Activated naive CD4-positive, alpha-beta T cell treated with anti-CD3 and anti-CD28 coated beads, Interleukin-2, amount 10 ng/mL, durations not matched to agents 7 days and 5 days (primary cell): ENCODE measurements around the gene EIF1AD.
"Not testable (repeated sequence)": the region's sequence is repeated elsewhere in the genome, so short reads cannot be mapped to it uniquely, and the experiment has no call there.

ENCODE experiments used
- CTCF ChIA-PET: fragments of 350-600 bp; sonication (Branson Sonifier 250); formaldehyde crosslinking; loops from one replicate; lab custom pipeline; 2021; ENCODE audit warnings: antibody characterized with exemption; lab: Charles Lee
- DNase-seq: peaks from one replicate; pipeline ENCODE4 v3.0.0-alpha.2; 2020
- H3K27ac Mint-ChIP-seq: one replicate; pipeline ENCODE4 v1.8.0; 2021; ENCODE audit warnings: mild to moderate bottlenecking, moderate library complexity, mixed read lengths
- H3K27me3 Mint-ChIP-seq: one replicate; pipeline ENCODE4 v1.8.0; 2021; ENCODE audit warnings: mild to moderate bottlenecking, mixed read lengths
- H3K36me3 Mint-ChIP-seq: one replicate; pipeline ENCODE4 v1.8.0; 2021; ENCODE audit warnings: mixed read lengths
- H3K4me1 Mint-ChIP-seq: one replicate; pipeline ENCODE4 v1.8.0; 2021; ENCODE audit warnings: mixed read lengths
- H3K4me3 Mint-ChIP-seq: one replicate; pipeline ENCODE4 v1.8.0; 2021; ENCODE audit warnings: mild to moderate bottlenecking, moderate library complexity, mixed read lengths
- H3K9me3 Mint-ChIP-seq: one replicate; pipeline ENCODE4 v1.8.0; 2021; ENCODE audit warnings: mixed read lengths

Gene EIF1AD

DNA sequence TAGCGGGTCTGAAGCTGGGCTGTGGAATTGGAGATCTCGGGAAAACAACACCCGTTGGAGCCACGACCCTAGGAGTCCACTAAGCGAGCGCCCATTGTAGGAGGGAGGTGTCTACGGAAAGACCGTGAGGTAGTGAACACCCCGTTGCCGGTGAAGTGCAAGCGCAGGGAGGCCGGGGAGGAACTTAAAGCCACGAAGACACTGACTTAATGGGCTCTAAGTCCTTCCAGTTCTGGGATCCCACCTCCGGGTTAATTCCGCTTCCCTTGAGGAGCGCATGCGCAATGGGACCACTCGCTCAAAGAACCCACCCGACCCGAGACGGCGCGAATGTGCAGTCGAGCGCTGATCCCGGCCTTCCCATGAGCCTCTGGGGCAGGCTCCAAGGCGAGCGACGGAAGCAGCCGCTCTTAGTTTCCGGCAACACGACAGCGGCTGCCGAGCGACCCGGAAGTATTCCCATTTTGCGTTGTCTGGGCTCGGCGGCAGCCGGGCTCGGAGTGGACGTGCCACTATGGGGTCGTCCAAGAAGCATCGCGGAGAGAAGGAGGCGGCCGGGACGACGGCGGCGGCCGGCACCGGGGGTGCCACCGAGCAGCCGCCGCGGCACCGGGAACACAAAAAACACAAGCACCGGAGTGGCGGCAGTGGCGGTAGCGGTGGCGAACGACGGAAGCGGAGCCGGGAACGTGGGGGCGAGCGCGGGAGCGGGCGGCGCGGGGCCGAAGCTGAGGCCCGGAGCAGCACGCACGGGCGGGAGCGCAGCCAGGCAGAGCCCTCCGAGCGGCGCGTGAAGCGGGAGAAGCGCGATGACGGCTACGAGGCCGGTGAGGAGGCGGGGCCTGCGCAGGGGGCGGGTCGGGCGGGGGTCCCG, 40.5 kb downstream of the EIF1AD start, which contains the start of gene SART1:
TSS of gene SART1 (plus strand) at position 468 of the 874 bp plus-strand sequence. CDS start at position 515, 47 bp downstream.
- CTCF ChIA-PET, result interaction anchor here (1.0 to 2.0 kb wide), 2 partner anchors 50 to 73 kb away, joined by 3 to 6 read pairs; partner anchors contain the start of gene FIBP
- no peaks in the 10 kb centered on the region for H3K27me3 Mint-ChIP-seq

GRCh38 chr11:65960824-65961266, 41.1 kb downstream of the EIF1AD start:
- CTCF ChIA-PET, result interaction anchor here (1.0 to 2.0 kb wide), 2 partner anchors 49 to 72 kb away, joined by 3 to 6 read pairs; partner anchors contain the start of gene FIBP
- Mint-ChIP-seq H3K27ac (peak overlapping the region; percentile 98), H3K36me3 (peaks cover 31% of the 10 kb centered on the region), H3K9me3 (no peaks in the 10 kb centered on the region), H3K4me3 (peak overlapping the region; percentile 98), H3K27me3 (no peaks in the 10 kb centered on the region), H3K4me1 (peaks cover 64% of the 10 kb centered on the region)
- DNase-seq, result no peak

More for the DNA sequence above, 40.5 kb downstream of the EIF1AD start, which contains the start of gene SART1:
- Mint-ChIP-seq H3K4me3 (peak within 1 kb of the TSS; percentile 98), H3K9me3 (no peaks in the 10 kb centered on the region), H3K27ac (peak within 1 kb of the TSS; percentile 98), H3K4me1 (peaks cover 59% of the 10 kb centered on the region), H3K36me3 (peaks cover 35% of the 10 kb centered on the region)
- DNase-seq, result peak; percentile 98

GRCh38 chr11:65958774-65959420, 43.1 kb downstream of the EIF1AD start:
- Mint-ChIP-seq H3K4me3 (no peak overlapping the region), H3K9me3 (no peaks in the 10 kb centered on the region), H3K36me3 (peaks cover 18% of the 10 kb centered on the region), H3K27ac (peak overlapping the region; percentile 99), H3K4me1 (peaks cover 64% of the 10 kb centered on the region), H3K27me3 (no peaks in the 10 kb centered on the region)
- CTCF ChIA-PET, result interaction anchor here (1.1 to 1.2 kb wide), 2 partner anchors 68 to 73 kb away, joined by 3 to 4 read pairs; no protein-coding TSS in a partner anchor
- DNase-seq, result no peak

DNA sequence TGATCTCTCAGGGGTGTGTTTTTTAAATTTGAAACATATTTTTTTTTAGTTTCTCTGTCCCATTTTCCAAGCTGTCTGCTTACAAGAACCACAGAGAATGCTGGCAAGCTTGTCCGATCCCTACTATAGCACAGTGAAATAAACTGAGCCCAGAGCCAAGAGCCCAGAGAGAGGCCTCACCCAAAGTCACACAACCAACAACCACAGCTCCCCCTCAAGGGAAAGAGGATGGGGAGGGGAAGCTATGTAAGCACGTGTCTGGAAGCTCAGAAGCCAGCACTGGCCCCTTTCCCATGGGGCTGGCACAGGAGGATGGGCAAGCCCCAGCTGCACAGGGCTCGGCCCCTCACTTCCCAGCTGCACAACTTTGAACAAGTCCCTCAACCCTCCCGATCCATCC, 43.7 kb downstream of the EIF1AD start:
- Mint-ChIP-seq H3K9me3 (no peaks in the 10 kb centered on the region), H3K4me1 (peaks cover 58% of the 10 kb centered on the region), H3K27me3 (peaks cover 2% of the 10 kb centered on the region), H3K27ac (peak overlapping the region; percentile 99), H3K4me3 (no peak overlapping the region), H3K36me3 (peaks cover 15% of the 10 kb centered on the region)
- CTCF ChIA-PET, result interaction anchor here (1.1 to 1.2 kb wide), 2 partner anchors 67 to 73 kb away, joined by 3 to 4 read pairs; no protein-coding TSS in a partner anchor
- no peak for DNase-seq

DNA sequence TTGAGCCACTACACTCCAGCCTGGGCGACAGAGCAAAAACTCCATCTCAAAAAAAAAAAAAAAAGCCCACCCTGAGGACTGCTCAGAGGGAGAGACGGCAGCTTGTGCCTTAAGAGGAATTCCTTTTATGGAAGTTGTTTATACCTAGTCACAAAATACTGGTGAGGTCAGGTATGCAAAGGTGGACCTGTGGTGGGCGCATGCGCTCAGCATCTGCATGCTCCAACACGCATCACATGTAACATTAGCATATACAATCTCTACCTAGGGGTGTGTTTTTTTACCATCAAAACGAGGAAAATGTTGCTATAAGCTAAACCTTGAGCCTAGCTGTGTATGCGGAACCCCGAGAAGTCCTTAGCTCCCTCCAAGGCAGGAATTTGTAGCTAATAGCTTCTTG, 47.2 kb downstream of the EIF1AD start:
- Mint-ChIP-seq H3K36me3 (peaks cover 1% of the 10 kb centered on the region), H3K27ac (no peak overlapping the region), H3K27me3 (peaks cover 14% of the 10 kb centered on the region), H3K9me3 (no peaks in the 10 kb centered on the region), H3K4me1 (peaks cover 33% of the 10 kb centered on the region), H3K4me3 (no peak overlapping the region)
- CTCF ChIA-PET, result no interaction called here
- no peak for DNase-seq

DNA sequence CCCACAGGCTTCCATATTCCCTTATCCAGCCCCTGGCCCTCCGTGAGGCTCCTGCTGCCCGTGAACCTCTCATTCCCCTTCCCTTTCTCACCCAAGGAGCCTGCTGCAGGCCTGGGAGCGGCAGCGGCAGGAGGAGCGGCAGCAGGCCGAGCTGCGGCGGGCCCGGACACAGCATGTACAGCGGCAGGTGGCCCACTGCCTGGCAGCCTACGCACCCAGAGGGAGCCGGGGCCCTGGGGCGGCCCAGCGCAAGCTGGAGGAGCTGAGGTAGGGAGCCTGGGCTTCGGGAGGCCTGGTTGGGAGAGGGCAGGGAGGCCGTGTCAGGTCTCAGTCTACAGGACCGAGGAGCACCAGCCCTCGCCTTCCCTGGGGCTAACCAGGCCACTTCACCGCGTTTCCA, 48.5 kb downstream of the EIF1AD start:
- H3K36me3 Mint-ChIP-seq, result peaks cover 1% of the 10 kb centered on the region
- H3K4me3 Mint-ChIP-seq, result no peak overlapping the region
- no peak for DNase-seq
- peaks cover 20% of the 10 kb centered on the region for H3K27me3 Mint-ChIP-seq
- H3K4me1 Mint-ChIP-seq, result peaks cover 31% of the 10 kb centered on the region
- no peak overlapping the region for H3K27ac Mint-ChIP-seq
- H3K9me3 Mint-ChIP-seq, result no peaks in the 10 kb centered on the region
- CTCF ChIA-PET, result interaction anchor here (1.6 kb wide), 1 partner anchor 69 kb away, joined by 5 read pairs; no protein-coding TSS in a partner anchor

GRCh38 chr11:65952052-65952521, 49.9 kb downstream of the EIF1AD start:
- CTCF ChIA-PET, result no interaction called here
- no peak overlapping the region for H3K27ac Mint-ChIP-seq
- H3K36me3 Mint-ChIP-seq, result no peaks in the 10 kb centered on the region
- DNase-seq, result no peak
- no peak overlapping the region for H3K4me3 Mint-ChIP-seq
- H3K9me3 Mint-ChIP-seq, result no peaks in the 10 kb centered on the region
- peaks cover 29% of the 10 kb centered on the region for H3K27me3 Mint-ChIP-seq
- peaks cover 18% of the 10 kb centered on the region for H3K4me1 Mint-ChIP-seq

GRCh38 chr11:65951641-65952040, 50.3 kb downstream of the EIF1AD start:
- not testable (repeated sequence) for H3K9me3 Mint-ChIP-seq, H3K27ac Mint-ChIP-seq, H3K4me3 Mint-ChIP-seq, DNase-seq, H3K36me3 Mint-ChIP-seq
- Mint-ChIP-seq H3K27me3 (peaks cover 33% of the 10 kb centered on the region), H3K4me1 (peaks cover 13% of the 10 kb centered on the region)
- CTCF ChIA-PET, result interaction anchor here (0.8 kb wide), 1 partner anchor 247 kb away, joined by 3 read pairs; no protein-coding TSS in a partner anchor

DNA sequence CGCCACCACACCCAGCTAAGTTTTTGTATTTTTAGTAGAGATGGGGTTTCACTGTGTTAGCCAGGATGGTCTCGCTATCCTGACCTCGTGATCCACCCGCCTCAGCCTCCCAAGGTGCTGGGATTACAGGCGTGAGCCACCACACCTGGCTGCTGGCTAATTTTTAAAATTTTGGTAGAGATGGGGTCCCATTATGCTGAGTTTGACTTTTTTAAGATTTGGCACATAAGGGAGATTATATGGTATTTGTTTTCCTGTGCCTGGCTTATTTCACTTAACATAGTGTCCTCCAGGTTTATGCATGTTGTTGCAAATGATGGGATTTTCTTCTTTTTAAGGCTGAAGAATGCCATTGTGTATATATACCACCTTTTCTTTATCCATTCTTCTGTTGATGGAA, 51.2 kb downstream of the EIF1AD start:
- H3K4me3 Mint-ChIP-seq, DNase-seq, H3K9me3 Mint-ChIP-seq, H3K4me1 Mint-ChIP-seq, CTCF ChIA-PET, H3K36me3 Mint-ChIP-seq, H3K27ac Mint-ChIP-seq: not testable (repeated sequence)
- H3K27me3 Mint-ChIP-seq, result peaks cover 34% of the 10 kb centered on the region

DNA sequence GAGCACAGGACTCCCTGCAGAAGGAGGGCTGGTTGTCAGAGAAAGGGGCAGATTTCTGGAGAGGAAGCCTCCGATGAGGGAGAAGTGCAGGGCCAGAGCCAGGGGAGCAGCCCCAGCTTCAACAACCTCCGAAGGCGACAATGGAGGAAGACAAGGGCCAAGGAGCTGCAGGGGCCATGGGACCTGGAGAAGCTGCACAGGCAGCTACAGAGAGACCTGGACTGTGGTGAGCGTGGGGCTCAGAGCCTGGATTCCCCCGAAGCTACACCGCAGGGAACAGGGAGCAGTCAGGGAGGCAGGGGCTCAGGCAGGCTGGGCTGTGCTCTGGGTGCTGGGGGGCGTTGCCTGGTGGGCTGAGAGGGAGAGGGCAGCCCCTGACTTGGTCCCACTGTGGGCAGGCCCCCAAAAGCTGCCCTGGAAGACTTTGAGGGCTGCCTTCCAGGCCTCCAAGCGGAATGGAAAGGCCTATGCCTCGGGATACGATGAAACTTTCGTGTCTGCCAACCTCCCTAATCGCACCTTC, 54.3 kb downstream of the EIF1AD start:
- Mint-ChIP-seq H3K4me1 (no peaks in the 10 kb centered on the region), H3K27me3 (peaks cover 36% of the 10 kb centered on the region)
- CTCF ChIA-PET, result interaction anchor here (0.5 kb wide), 1 partner anchor 115 kb away, joined by 3 read pairs; no protein-coding TSS in a partner anchor

GRCh38 chr11:65947133-65947532, 54.8 kb downstream of the EIF1AD start:
- no peaks in the 10 kb centered on the region for H3K9me3 Mint-ChIP-seq
- CTCF ChIA-PET, result interaction anchor here (0.5 kb wide), 1 partner anchor 115 kb away, joined by 3 read pairs; no protein-coding TSS in a partner anchor
- H3K4me1 Mint-ChIP-seq, result no peaks in the 10 kb centered on the region
- H3K27me3 Mint-ChIP-seq, result peaks cover 40% of the 10 kb centered on the region
- H3K27ac Mint-ChIP-seq, result no peak overlapping the region
- no peaks in the 10 kb centered on the region for H3K36me3 Mint-ChIP-seq
- no peak overlapping the region for H3K4me3 Mint-ChIP-seq
- DNase-seq, result no peak

More for the DNA sequence above, 54.3 kb downstream of the EIF1AD start:
- H3K27ac Mint-ChIP-seq, result no peak overlapping the region
- H3K36me3 Mint-ChIP-seq, result no peaks in the 10 kb centered on the region
- no peak for DNase-seq
- H3K4me3 Mint-ChIP-seq, result no peak overlapping the region
- H3K9me3 Mint-ChIP-seq, result no peaks in the 10 kb centered on the region

DNA sequence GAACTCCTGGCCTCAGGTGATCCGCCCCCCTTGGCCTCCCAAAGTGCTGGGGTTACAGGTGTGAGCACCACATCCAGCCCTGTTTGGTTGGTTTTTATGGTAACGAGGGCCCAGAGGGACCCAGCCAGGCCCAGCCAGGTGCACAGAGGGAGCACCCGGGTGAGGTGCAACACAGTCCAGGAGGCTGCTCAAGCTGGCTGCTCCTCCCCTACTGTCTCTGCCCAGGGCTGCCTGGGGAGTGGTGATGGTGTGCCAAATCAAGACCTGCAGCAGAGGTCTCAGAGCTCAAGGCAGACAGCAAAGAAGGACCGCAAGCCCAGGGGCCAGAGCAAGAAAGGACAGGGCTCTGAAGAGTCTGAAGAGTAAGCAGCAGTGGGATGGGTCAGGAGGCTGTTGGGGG, 55.3 kb downstream of the EIF1AD start:
- CTCF ChIA-PET, result no interaction called here
- H3K36me3 Mint-ChIP-seq, result no peaks in the 10 kb centered on the region
- peaks cover 40% of the 10 kb centered on the region for H3K27me3 Mint-ChIP-seq

More for the DNA sequence above, 55.3 kb downstream of the EIF1AD start:
- Mint-ChIP-seq H3K4me1 (no peaks in the 10 kb centered on the region), H3K27ac (no peak overlapping the region), H3K9me3 (no peaks in the 10 kb centered on the region), H3K4me3 (no peak overlapping the region)
- no peak for DNase-seq
